Naive thymus-derived CD8-positive, alpha-beta T cell (primary cell): ENCODE results near the gene FBXL20. TPM values are rescaled to one million over a fixed set of nuclear protein-coding genes. Genes with fewer than 3 reads are reported as not detected.
A peak's percentile ranks its signal among the peaks of the same experiment; 100 is the strongest.

Experiments used
- ATAC-seq, 2 donors: fragments of 150-1000 bp; cut with Tn5 transposase in 1 of 2; sonication (Bioruptor Pico), chemical (Tn5 transposase) in 1 of 2; 1 replicate in 1 of 2; 2 replicates in 1 of 2; pipeline ENCODE4 v1.10.0; 2021; ENCODE audit warnings: mild to moderate bottlenecking in 2 of 2, moderate library complexity in 2 of 2
- POLR2A ChIA-PET: fragments of 350-600 bp; sonication (Branson Sonifier 250); formaldehyde crosslinking; loops from one replicate; lab custom pipeline; 2021; ENCODE audit warnings: antibody characterized with exemption; lab: Charles Lee
- DNase-seq, 10 donors: peaks; one replicate each; pipeline versions ENCODE4 v3.0.0 to v3.0.0-alpha.2; 2020 to 2022
- H3K27ac Mint-ChIP-seq, 10 donors: one replicate each; pipeline ENCODE4 v1.8.0; 2020 to 2022; ENCODE audit warnings: mild to moderate bottlenecking in 10 of 10, mixed read lengths in 10 of 10, moderate library complexity in 4 of 10, inconsistent platforms in 1 of 10
- H3K27me3 Mint-ChIP-seq, 5 donors: one replicate each; pipeline ENCODE4 v1.8.0; 2021 to 2022; ENCODE audit warnings: mixed read lengths in 5 of 5
- H3K36me3 Mint-ChIP-seq, 3 donors: one replicate each; pipeline ENCODE4 v1.8.0; 2020 to 2022; ENCODE audit warnings: mixed read lengths in 3 of 3, mild to moderate bottlenecking in 2 of 3, inconsistent platforms in 1 of 3
- H3K4me1 Mint-ChIP-seq, 4 donors: one replicate each; pipeline ENCODE4 v1.8.0; 2021 to 2022; ENCODE audit warnings: mixed read lengths in 4 of 4
- H3K4me3 Mint-ChIP-seq, 10 donors: one replicate each; pipeline ENCODE4 v1.8.0; 2020 to 2022; ENCODE audit warnings: mild to moderate bottlenecking in 10 of 10, mixed read lengths in 10 of 10, moderate library complexity in 6 of 10, inconsistent platforms in 1 of 10
- H3K9me3 Mint-ChIP-seq, 9 donors: one replicate each; pipeline ENCODE4 v1.8.0; 2020 to 2022; ENCODE audit warnings: mixed read lengths in 9 of 9, mild to moderate bottlenecking in 3 of 9, inconsistent platforms in 1 of 9, moderate library complexity in 1 of 9
- polyA plus RNA-seq, 3 donors: library from polyadenylated mRNA; unstranded; fragments of 300-500 nt; fragmentation: Illumina TruSeq; gene quantifications; one replicate each; pipeline ENCODE4 v1.2.3, GENCODE V29; 2021
- total RNA-seq, 8 experiments: library from RNA in 2 of 8; stranded (reverse) in 2 of 8; gene quantifications; one replicate each; pipeline ENCODE4 v1.2.3 and lab custom pipeline; 2021 to 2026

The FBXL20 gene
- total and polyA plus RNA-seq, 5 experiments from 2014 or later = 2.6 to 34.3 (median 3.4) TPM

DNA sequence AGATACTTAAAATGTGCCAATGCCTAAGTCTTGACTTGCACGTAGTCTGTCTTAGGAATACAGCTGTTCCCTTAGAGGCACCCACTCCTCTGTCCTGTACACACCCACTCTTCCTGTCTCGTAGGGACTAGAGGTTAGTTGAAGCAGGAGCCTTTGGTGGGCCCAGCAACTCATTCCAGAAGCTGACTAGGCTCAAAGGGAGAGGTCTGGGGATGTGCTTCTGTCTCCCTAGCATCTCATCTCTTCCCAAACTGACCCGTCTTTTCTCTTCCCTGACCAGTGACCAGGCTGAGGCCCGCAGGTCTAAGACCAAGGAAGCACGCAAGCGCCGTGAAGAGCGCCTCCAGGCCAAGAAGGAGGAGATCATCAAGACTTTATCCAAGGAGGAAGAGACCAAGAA is 197.2 kb downstream of the FBXL20 start:
- H3K4me1 Mint-ChIP-seq = peaks cover 30 to 65% (median 61%) of the 10 kb centered on the region in 4 donors
- H3K36me3 Mint-ChIP-seq = peaks cover 5 to 54% (median 22%) of the 10 kb centered on the region in 3 donors
- DNase-seq (no peak), ATAC-seq (no peak)
- H3K27me3 Mint-ChIP-seq = no peaks in the 10 kb centered on the region
- POLR2A ChIA-PET = interaction anchor here (0.5 to 7.3 kb wide), 2 partner anchors 37 to 211 kb away, joined by 3 to 134 read pairs; no protein-coding TSS in a partner anchor
- H3K27ac Mint-ChIP-seq = peak overlapping the region in 7 of 10 donors; percentile 26 to 78 (median 59)
- H3K4me3 Mint-ChIP-seq = peak overlapping the region in 1 of 10 donors; percentile 50
- H3K9me3 Mint-ChIP-seq = no peaks in the 10 kb centered on the region

Other genes with a start within 250 kb of the FBXL20 start
- gene PLXDC1, start 250.0 kb downstream of the FBXL20 start, total RNA-seq = 10 to 100 TPM; 34.4 to 37.3 TPM
- gene PLXDC1, start 250.0 kb downstream of the FBXL20 start, polyA plus RNA-seq = 10 to 100 TPM; 14.0 to 23.6 (median 15.9) TPM
- gene ARL5C, start 235.5 kb downstream of the FBXL20 start, total RNA-seq = not detected
- not detected for gene ARL5C, start 235.5 kb downstream of the FBXL20 start, polyA plus RNA-seq
- gene CACNB1, start 204.0 kb downstream of the FBXL20 start, total RNA-seq = 10 to 100 TPM; 11.8 to 12.0 TPM
- gene CACNB1, start 204.0 kb downstream of the FBXL20 start, polyA plus RNA-seq = under 1 TPM in 2 of 3 donors, not detected in 1; 0.75 to 0.82 TPM
- gene RPL19, start 201.3 kb downstream of the FBXL20 start, total RNA-seq = 1,000 to 10,000 TPM; 3,521 to 3,522 TPM
- gene RPL19, start 201.3 kb downstream of the FBXL20 start, polyA plus RNA-seq = 1,000 to 10,000 TPM; 3,970 to 4,559 (median 4,444) TPM
- gene STAC2, start 175.7 kb downstream of the FBXL20 start, total RNA-seq = under 1 TPM; 0.23 to 0.27 TPM
- under 1 TPM in 1 of 3 donors, not detected in 2; 0.07 TPM for gene STAC2, start 175.7 kb downstream of the FBXL20 start, polyA plus RNA-seq
- 10 to 100 TPM; 59.2 to 62.8 TPM for gene MED1, start 49.6 kb upstream of the FBXL20 start, total RNA-seq
- 10 to 100 TPM; 16.8 to 26.9 (median 22.2) TPM for gene MED1, start 49.6 kb upstream of the FBXL20 start, polyA plus RNA-seq
- gene CDK12, start 59.9 kb upstream of the FBXL20 start, total RNA-seq = 100 to 1,000 TPM; 113 to 114 TPM
- 1 to 10 TPM; 3.2 to 7.1 (median 5.5) TPM for gene CDK12, start 59.9 kb upstream of the FBXL20 start, polyA plus RNA-seq
- gene NEUROD2, start 206.3 kb upstream of the FBXL20 start, total RNA-seq = not detected
- not detected for gene NEUROD2, start 206.3 kb upstream of the FBXL20 start, polyA plus RNA-seq
- not detected for gene PPP1R1B, start 225.3 kb upstream of the FBXL20 start, total RNA-seq
- gene PPP1R1B, start 225.3 kb upstream of the FBXL20 start, polyA plus RNA-seq = not detected
- 100 to 1,000 TPM; 154 to 167 TPM for gene STARD3, start 235.5 kb upstream of the FBXL20 start, total RNA-seq
- gene STARD3, start 235.5 kb upstream of the FBXL20 start, polyA plus RNA-seq = 10 to 100 TPM; 37.4 to 51.6 (median 43.0) TPM